Natural killer cell (primary cell): ENCODE measurements around the gene KIAA1586. TPM values are rescaled to one million over a fixed set of nuclear protein-coding genes. Genes with fewer than 3 reads are reported as not detected.
"Not testable (repeated sequence)": the region's sequence is repeated elsewhere in the genome, so short reads cannot be mapped to it uniquely, and the experiment has no call there.

ENCODE experiments used
- ATAC-seq, 3 donors: fragments of 150-1000 bp in 2 of 3; fragments of 200-7000 bp in 1 of 3; cut with Tn5 transposase; 1 replicate in 1 of 3; 2 replicates in 2 of 3; pipeline ENCODE4 v1.10.0; 2021; ENCODE audit warnings: mild to moderate bottlenecking in 2 of 3, moderate library complexity in 2 of 3
- DNase-seq, 2 donors: peaks; one replicate each; pipeline versions ENCODE4 v3.0.0 to v3.0.0-alpha.2; 2013 to 2021; ENCODE audit warnings: mixed read lengths in 1 of 2
- H3K27ac ChIP-seq: one replicate; pipeline ENCODE4 v1.5.1; 2013; ENCODE audit warnings: mild to moderate bottlenecking, low read length
- H3K27me3 ChIP-seq: one replicate; pipeline ENCODE4 v1.6.1; 2013; ENCODE audit warnings: low read length; ENCODE audit not compliant: control insufficient read depth, insufficient read depth
- H3K36me3 ChIP-seq: one replicate; pipeline ENCODE4 v1.6.1; 2013; ENCODE audit warnings: low read length; ENCODE audit not compliant: control insufficient read depth, insufficient read depth
- H3K4me1 ChIP-seq: one replicate; pipeline ENCODE4 v1.6.1; 2013; ENCODE audit warnings: low read length; ENCODE audit not compliant: control insufficient read depth, insufficient read depth
- H3K4me3 ChIP-seq: one replicate; pipeline ENCODE4 v1.5.1; 2013; ENCODE audit warnings: low read length
- H3K9me3 ChIP-seq: one replicate; pipeline ENCODE4 v1.6.1; 2013; ENCODE audit warnings: low read length; ENCODE audit not compliant: control insufficient read depth, insufficient read depth
- H3K27ac Mint-ChIP-seq, 2 donors: one replicate each; pipeline ENCODE4 v1.8.0; 2022; ENCODE audit warnings: mild to moderate bottlenecking in 2 of 2, mixed read lengths in 2 of 2, moderate library complexity in 1 of 2
- H3K27me3 Mint-ChIP-seq, 2 donors: one replicate each; pipeline ENCODE4 v1.8.0; 2022; ENCODE audit warnings: low read depth in 2 of 2, mixed read lengths in 2 of 2
- H3K36me3 Mint-ChIP-seq: one replicate; pipeline ENCODE4 v1.8.0; 2022; ENCODE audit warnings: mixed read lengths
- H3K4me1 Mint-ChIP-seq, 2 donors: one replicate each; pipeline ENCODE4 v1.8.0; 2022; ENCODE audit warnings: mixed read lengths in 2 of 2
- H3K4me3 Mint-ChIP-seq: one replicate; pipeline ENCODE4 v1.8.0; 2022; ENCODE audit warnings: mild to moderate bottlenecking, moderate library complexity, mixed read lengths
- H3K9me3 Mint-ChIP-seq, 2 donors: one replicate each; pipeline ENCODE4 v1.8.0; 2022; ENCODE audit warnings: mixed read lengths in 2 of 2
- WGBS: methylation state at CpG from one replicate; pipeline ENCODE4 v1.1.7; 2013; ENCODE audit warnings: missing lambda C conversion rate; ENCODE audit not compliant: insufficient coverage; 5-methylcytosine and 5-hydroxymethylcytosine counted together
- intact Hi-C: fragments of 100-400 bp; cut with micrococcal nuclease; formaldehyde crosslinking; loops from one replicate; pipeline ENCODE4 v1.14.2; 2022
- total RNA-seq, 4 donors: library from RNA; stranded (reverse); fragments of 120-200 nt in 1 of 4; gene quantifications; one replicate each; pipeline versions ENCODE4 v1.2.3 to v1.2.4, GENCODE V29; 2013 to 2022
- TF ChIP-seq, protein P1 (sequence below): fragments of 200-600 bp; IDR thresholded peaks from one replicate; pipeline ENCODE4 v1.8.0; 2022; ENCODE audit warnings: antibody characterized with exemption

KIAA1586 gene
- total RNA-seq, 3 donors from 2014 or later (not counting 1 experiment from before 2014, with no cell fraction given) = 11.2 to 14.2 (median 12.3) TPM

DNA sequence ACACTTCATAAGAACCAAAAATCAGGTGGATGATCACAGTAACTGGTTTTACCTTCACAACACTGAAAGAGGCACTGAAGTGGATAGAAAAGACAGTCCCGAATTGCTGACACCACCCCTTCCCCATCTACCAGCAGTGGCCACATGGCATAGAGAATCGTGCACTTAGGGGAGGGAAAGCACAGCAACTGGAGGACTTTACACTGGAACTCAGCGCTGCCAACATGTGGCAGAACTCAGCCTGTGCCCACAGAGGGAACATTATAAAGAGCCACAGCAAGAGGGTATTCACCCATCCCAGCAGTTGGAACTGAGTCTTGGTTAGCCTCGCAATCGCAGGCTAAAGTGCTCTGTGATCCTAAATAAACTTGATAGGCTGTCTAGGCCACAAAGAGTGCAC lies 6.5 kb upstream of the KIAA1586 start:
- ATAC-seq (no peak), DNase-seq (peak in 1 of 2 donors; percentile 16)
- no peaks in the 10 kb centered on the region for H3K4me1 ChIP-seq
- H3K27ac ChIP-seq = no peak overlapping the region
- no peaks in the 10 kb centered on the region for H3K27me3 ChIP-seq
- H3K9me3 Mint-ChIP-seq = no peaks in the 10 kb centered on the region
- no peak overlapping the region for H3K27ac Mint-ChIP-seq
- H3K36me3 ChIP-seq = no peaks in the 10 kb centered on the region
- H3K36me3 Mint-ChIP-seq = no peaks in the 10 kb centered on the region
- TF ChIP-seq, protein P1, sequence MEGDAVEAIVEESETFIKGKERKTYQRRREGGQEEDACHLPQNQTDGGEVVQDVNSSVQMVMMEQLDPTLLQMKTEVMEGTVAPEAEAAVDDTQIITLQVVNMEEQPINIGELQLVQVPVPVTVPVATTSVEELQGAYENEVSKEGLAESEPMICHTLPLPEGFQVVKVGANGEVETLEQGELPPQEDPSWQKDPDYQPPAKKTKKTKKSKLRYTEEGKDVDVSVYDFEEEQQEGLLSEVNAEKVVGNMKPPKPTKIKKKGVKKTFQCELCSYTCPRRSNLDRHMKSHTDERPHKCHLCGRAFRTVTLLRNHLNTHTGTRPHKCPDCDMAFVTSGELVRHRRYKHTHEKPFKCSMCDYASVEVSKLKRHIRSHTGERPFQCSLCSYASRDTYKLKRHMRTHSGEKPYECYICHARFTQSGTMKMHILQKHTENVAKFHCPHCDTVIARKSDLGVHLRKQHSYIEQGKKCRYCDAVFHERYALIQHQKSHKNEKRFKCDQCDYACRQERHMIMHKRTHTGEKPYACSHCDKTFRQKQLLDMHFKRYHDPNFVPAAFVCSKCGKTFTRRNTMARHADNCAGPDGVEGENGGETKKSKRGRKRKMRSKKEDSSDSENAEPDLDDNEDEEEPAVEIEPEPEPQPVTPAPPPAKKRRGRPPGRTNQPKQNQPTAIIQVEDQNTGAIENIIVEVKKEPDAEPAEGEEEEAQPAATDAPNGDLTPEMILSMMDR = no peak
- no peak overlapping the region for H3K4me3 Mint-ChIP-seq
- no peaks in the 10 kb centered on the region for H3K4me1 Mint-ChIP-seq
- intact Hi-C loops = no loop called here
- H3K27me3 Mint-ChIP-seq = peaks cover 22 to 33% of the 10 kb centered on the region in 2 donors
- H3K9me3 ChIP-seq = no peaks in the 10 kb centered on the region
- 83% methylated on average over 5 of the region's 5 CpGs for WGBS
- H3K4me3 ChIP-seq = no peak overlapping the region

DNA sequence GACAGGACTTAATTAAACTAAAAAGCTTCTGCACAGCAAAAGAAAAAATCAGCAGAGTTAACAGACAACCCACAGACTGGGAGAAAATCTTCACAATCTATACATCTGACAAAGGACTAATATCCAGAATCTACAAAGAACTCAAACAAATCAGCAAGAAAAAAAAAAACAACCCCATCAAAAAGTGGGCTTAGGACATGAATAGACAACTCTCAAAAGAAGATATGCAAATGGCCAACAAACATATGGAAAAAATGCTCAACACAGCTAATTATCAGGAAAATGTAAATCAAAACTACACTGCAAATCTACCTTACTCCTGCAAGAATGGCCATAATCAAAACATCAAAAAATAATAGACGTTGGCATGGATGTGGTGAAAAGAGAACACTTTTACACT lies 2.4 kb upstream of the KIAA1586 start:
- Mint-ChIP-seq H3K27me3 (peaks cover 12 to 14% of the 10 kb centered on the region in 2 donors), H3K4me1 (peaks cover 20 to 23% of the 10 kb centered on the region in 2 donors)
- ATAC-seq, H3K27me3 ChIP-seq, H3K9me3 ChIP-seq, intact Hi-C loops, DNase-seq, H3K4me3 Mint-ChIP-seq, H3K27ac Mint-ChIP-seq, H3K27ac ChIP-seq, H3K4me3 ChIP-seq, H3K4me1 ChIP-seq, H3K36me3 ChIP-seq, H3K36me3 Mint-ChIP-seq, H3K9me3 Mint-ChIP-seq: not testable (repeated sequence)
- WGBS = no CpG with 5 or more reads among the region's 1 CpG

DNA sequence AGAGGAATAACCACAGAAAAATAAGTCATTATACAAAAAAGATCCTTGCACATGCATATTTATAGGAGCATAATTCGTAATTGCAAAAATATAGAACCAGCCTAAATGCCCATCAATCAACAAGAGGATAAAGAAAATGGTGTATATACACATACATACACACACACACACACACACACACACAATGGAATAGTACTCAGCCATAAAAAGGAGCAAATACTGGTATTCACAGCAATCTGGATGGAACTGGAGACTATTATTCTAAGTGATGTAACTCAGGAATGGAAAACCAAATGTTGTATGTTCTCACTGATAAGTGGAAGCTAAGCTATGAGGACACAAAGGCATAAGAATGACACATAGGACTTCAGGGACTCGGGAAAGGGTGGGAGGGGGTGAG lies 1.9 kb upstream of the KIAA1586 start:
- H3K27ac Mint-ChIP-seq = no peak overlapping the region
- H3K4me3 Mint-ChIP-seq = no peak overlapping the region
- ATAC-seq = no peak

DNA sequence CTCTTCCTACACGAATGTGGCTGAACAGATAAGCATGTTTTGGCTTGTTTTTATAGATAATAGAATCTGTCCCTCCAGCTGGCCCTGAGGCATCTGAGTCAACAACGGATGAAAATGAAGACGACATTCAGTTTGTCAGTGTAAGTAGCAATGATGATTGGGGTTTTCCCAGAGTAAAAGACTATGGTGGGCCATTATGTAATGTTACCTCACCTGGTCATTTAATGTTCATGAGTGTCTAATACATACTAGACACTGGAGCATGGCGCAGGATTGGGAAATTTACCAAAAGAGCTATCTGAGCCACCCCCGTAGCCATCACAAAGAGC lies 728 bp downstream of the KIAA1586 start:
- H3K9me3 Mint-ChIP-seq, H3K27me3 ChIP-seq, H3K4me3 ChIP-seq, DNase-seq, H3K9me3 ChIP-seq, H3K4me1 ChIP-seq, H3K4me3 Mint-ChIP-seq, H3K27me3 Mint-ChIP-seq, H3K27ac ChIP-seq, H3K27ac Mint-ChIP-seq, H3K36me3 Mint-ChIP-seq: not testable (repeated sequence)
- peaks cover 30 to 33% of the 10 kb centered on the region in 2 donors for H3K4me1 Mint-ChIP-seq
- WGBS = no CpG with 5 or more reads among the region's 5 CpGs
- ATAC-seq = peak; percentile 54 to 67 (median 55)
- intact Hi-C loops = loop anchor here (2.0 to 5.0 kb wide), 3 partner anchors 42 to 175 kb away; partner anchors contain the start of genes BAG2 and RAB23
- peaks cover 13% of the 10 kb centered on the region for H3K36me3 ChIP-seq

More for the DNA sequence above, 1.9 kb upstream of the KIAA1586 start:
- Histone ChIP-seq H3K4me1 (peaks cover 4% of the 10 kb centered on the region), H3K27me3 (no peaks in the 10 kb centered on the region), H3K36me3 (no peaks in the 10 kb centered on the region), H3K9me3 (no peaks in the 10 kb centered on the region), H3K4me3 (no peak overlapping the region), H3K27ac (no peak overlapping the region)
- DNase-seq = no peak
- TF ChIP-seq, protein P1 = no peak
- intact Hi-C loops = no loop called here
- Mint-ChIP-seq H3K36me3 (no peaks in the 10 kb centered on the region), H3K9me3 (no peaks in the 10 kb centered on the region), H3K4me1 (peaks cover 25 to 28% of the 10 kb centered on the region in 2 donors), H3K27me3 (peaks cover 9 to 11% of the 10 kb centered on the region in 2 donors)
- WGBS = 89% methylated on average over 1 of the region's 2 CpGs

DNA sequence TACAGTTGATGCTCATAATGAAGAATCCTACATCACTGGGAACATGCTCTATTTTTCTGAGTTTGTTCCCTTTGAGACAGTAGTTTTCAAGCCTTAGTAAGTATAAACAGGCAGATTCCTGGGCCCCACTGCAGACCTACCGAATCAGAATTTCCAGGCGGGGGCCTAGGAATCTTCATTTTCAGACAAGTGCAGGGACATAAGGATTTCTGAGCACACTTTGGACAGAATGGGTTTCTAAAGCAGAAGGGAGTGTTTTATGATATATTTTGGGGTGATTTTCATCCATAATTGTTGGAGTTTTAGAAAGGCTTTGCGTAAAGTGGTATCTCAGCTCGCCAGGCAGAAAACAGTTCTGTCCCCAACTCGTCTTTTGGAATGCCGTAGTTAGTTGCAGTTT lies 1.4 kb downstream of the KIAA1586 start:
- H3K9me3 Mint-ChIP-seq, H3K4me3 ChIP-seq, H3K36me3 Mint-ChIP-seq, H3K9me3 ChIP-seq, H3K4me1 ChIP-seq, ATAC-seq, H3K27me3 ChIP-seq, DNase-seq, H3K27ac ChIP-seq, H3K27me3 Mint-ChIP-seq: not testable (repeated sequence)
- Mint-ChIP-seq H3K4me1 (peaks cover 30 to 33% of the 10 kb centered on the region in 2 donors), H3K27ac (peak overlapping the region; percentile 48 to 54), H3K4me3 (peak overlapping the region; percentile 46)
- WGBS = 99% methylated on average over 5 of the region's 6 CpGs
- peaks cover 18% of the 10 kb centered on the region for H3K36me3 ChIP-seq
- intact Hi-C loops = loop anchor here (2.0 to 5.0 kb wide), 3 partner anchors 41 to 174 kb away; partner anchors contain the start of genes BAG2 and RAB23
